ENCODE measurements around the gene CES3. TPM values are rescaled to one million over a fixed set of nuclear protein-coding genes. Genes with fewer than 3 reads are reported as not detected.

The CES3 gene
- polyA plus RNA-seq, 1 experiment, result 0.12 TPM

DNA sequence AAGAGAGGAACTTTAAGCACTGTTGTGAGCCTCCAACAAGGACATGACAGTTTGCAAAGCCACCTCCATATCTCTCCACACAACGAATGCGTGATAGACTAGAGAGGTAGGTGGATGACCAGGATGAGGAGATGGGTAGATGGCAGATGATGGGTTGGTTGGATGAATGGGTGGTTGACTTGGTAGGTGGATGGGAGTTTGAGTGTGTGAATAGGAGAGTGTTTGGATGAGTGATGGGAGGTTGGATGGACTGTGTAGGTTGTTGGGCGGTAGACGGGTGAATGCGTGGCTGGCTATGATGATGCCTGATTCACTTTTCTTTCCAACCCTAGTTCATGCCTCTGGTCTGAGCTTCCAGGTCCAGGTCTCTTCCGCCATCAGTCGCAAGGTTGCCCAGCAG lies 46.5 kb upstream of the CES3 start:
- no peak overlapping the region for H3K27ac ChIP-seq (ENCODE audit: low read depth, low read length)
- H3K27me3 ChIP-seq (ENCODE audit: control insufficient read depth, insufficient read depth, low read length), result peaks cover 21% of the 10 kb centered on the region
- ChIA-PET CTCF (no interaction called here), POLR2A (no interaction called here)
- no peak overlapping the region for H3K4me3 ChIP-seq (ENCODE audit: low read depth, low read length)
- DNase-seq (ENCODE audit: low read depth, low spot score), result no peak
- no peaks in the 10 kb centered on the region; the same call in 1 of the 2 replicates for H3K9me3 ChIP-seq (ENCODE audit: control insufficient read depth, insufficient read depth, low read length)
- no peak for TF ChIP-seq CTCF (IDR thresholded peaks at IDR 0.05; ENCODE audit: low read depth, low read length)

GRCh38 chr16:66915041-66915440 lies 46.0 kb upstream of the CES3 start:
- Histone ChIP-seq H3K9me3 (ENCODE audit: control insufficient read depth, insufficient read depth, low read length) (no peaks in the 10 kb centered on the region; the same call in 1 of the 2 replicates), H3K27ac (ENCODE audit: low read depth, low read length) (no peak overlapping the region), H3K27me3 (ENCODE audit: control insufficient read depth, insufficient read depth, low read length) (peaks cover 26% of the 10 kb centered on the region), H3K4me3 (ENCODE audit: low read depth, low read length) (no peak overlapping the region)
- TF ChIP-seq CTCF (IDR thresholded peaks at IDR 0.05; ENCODE audit: low read depth, low read length), result no peak
- CTCF ChIA-PET, result no interaction called here
- POLR2A ChIA-PET, result no interaction called here
- DNase-seq (ENCODE audit: low read depth, low spot score), result no peak

DNA sequence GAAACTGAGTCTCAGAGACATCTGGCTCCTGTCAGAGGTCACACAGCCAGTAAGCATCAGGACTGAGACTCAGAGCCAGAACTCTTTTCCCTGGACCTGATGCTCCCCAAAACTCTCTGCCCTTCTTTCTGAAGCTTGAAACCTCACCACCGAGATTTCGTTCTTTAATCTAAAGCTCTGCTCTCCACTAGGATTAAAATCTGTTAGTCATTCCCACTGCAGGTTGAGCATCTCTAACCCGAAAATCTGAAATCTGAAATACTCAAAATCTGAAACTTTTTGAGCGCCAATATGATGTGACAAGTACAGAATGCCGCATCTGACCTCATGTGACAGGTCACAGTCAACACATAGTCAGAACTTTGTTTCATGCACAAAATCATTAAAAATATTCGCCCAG lies 44.5 kb upstream of the CES3 start:
- H3K4me3 ChIP-seq (ENCODE audit: low read depth, low read length), result no peak overlapping the region
- POLR2A ChIA-PET, result no interaction called here
- no peak for TF ChIP-seq CTCF (IDR thresholded peaks at IDR 0.05; ENCODE audit: low read depth, low read length)
- peaks cover 35% of the 10 kb centered on the region for H3K27me3 ChIP-seq (ENCODE audit: control insufficient read depth, insufficient read depth, low read length)
- no peaks in the 10 kb centered on the region; the same call in 1 of the 2 replicates for H3K9me3 ChIP-seq (ENCODE audit: control insufficient read depth, insufficient read depth, low read length)
- H3K27ac ChIP-seq (ENCODE audit: low read depth, low read length), result no peak overlapping the region
- CTCF ChIA-PET, result interaction anchor here (0.7 kb wide), 1 partner anchor 416 kb away, joined by 3 read pairs; no protein-coding TSS in a partner anchor
- no peak for DNase-seq (ENCODE audit: low read depth, low spot score)

- CTCF ChIA-PET, result interaction anchor here (1.3 to 2.4 kb wide), 2 partner anchors 8 to 9 kb away, joined by 3 to 9 read pairs; no protein-coding TSS in a partner anchor
- no peak for TF ChIP-seq CTCF (IDR thresholded peaks at IDR 0.05; ENCODE audit: low read depth, low read length)
- DNase-seq (ENCODE audit: low read depth, low spot score), result no peak
- no peaks in the 10 kb centered on the region; the same call in 1 of the 2 replicates for H3K9me3 ChIP-seq (ENCODE audit: control insufficient read depth, insufficient read depth, low read length)
- no peak overlapping the region for H3K4me3 ChIP-seq (ENCODE audit: low read depth, low read length)
- POLR2A ChIA-PET, result no interaction called here
- no peak overlapping the region for H3K27ac ChIP-seq (ENCODE audit: low read depth, low read length)
- H3K27me3 ChIP-seq (ENCODE audit: control insufficient read depth, insufficient read depth, low read length), result peaks cover 38% of the 10 kb centered on the region
Observed at GRCh38 chr16:66917741-66918140, 43.3 kb upstream of the CES3 start.

- DNase-seq (ENCODE audit: low read depth, low spot score), result no peak
- no peak for TF ChIP-seq CTCF (IDR thresholded peaks at IDR 0.05; ENCODE audit: low read depth, low read length)
- ChIA-PET CTCF (interaction anchor here (1.3 to 2.4 kb wide), 4 partner anchors 9 to 11 kb away, joined by 3 to 9 read pairs (median 5); no protein-coding TSS in a partner anchor), POLR2A (interaction anchor here (1.2 kb wide), 1 partner anchor 13 kb away, joined by 4 read pairs; no protein-coding TSS in a partner anchor)
- Histone ChIP-seq H3K27ac (ENCODE audit: low read depth, low read length) (no peak overlapping the region), H3K27me3 (ENCODE audit: control insufficient read depth, insufficient read depth, low read length) (peaks cover 38% of the 10 kb centered on the region), H3K4me3 (ENCODE audit: low read depth, low read length) (no peak overlapping the region), H3K9me3 (ENCODE audit: control insufficient read depth, insufficient read depth, low read length) (peaks cover under 1% of the 10 kb centered on the region; the same call in 1 of the 2 replicates)
Observed at GRCh38 chr16:66918355-66918754, 42.7 kb upstream of the CES3 start.
